ENCODE measurements around the gene BOD1L1. TPM values are rescaled to one million over a fixed set of nuclear protein-coding genes. Genes with fewer than 3 reads are reported as not detected.

The BOD1L1 gene
- total RNA-seq, 1 experiment from 2014 or later, result 37.2 TPM

DNA sequence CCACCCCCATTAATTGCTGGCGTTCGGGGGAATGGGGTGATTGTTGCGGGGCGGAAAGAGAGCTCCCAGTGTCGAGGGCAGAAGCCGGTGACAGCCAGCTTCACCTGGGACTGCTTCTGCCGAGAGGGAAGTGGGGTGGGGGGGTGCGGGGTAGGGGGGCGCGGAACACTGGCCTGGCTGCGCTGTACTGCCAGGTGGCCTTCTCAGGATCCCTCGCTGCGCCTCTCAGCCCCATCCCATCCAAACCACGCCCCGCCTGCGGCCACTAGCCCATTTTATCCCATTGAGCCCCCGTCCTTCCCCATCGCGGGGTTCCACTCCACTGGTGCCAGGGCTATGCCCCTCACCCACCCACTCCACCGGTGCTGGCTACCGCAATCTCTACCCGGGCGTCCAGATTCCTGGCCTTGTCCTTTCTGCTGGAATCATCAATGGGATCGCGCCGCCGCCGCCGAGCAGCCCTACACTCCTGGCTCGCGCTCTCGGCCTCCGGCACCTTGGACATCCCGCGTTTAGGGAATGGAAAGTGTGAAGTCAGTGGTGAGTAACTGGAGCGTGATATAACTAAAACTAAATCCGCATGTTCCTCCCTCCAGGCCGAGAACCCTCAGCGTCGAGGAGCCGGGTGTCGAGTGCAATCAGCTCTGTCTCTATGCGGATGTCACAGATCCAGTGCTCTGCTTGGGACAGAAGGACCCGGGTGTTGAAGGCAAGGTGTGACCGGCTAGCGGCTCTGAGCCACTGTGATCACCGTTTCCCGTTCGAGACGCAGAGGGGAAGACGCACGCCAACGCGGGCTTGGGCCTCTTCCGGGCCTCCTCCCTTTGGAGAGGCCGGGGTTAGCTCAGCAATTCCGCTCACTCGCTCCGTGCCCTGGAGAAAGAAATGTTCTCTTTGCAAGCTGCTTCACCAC lies 103.7 kb downstream of the BOD1L1 start:
- intact Hi-C loops (cut with micrococcal nuclease; ENCODE audit: unreplicated experiment), result no loop called here
- Mint-ChIP-seq H3K4me1 (ENCODE audit: low read depth, unreplicated experiment) (no peaks in the 10 kb centered on the region), H3K4me3 (ENCODE audit: unreplicated experiment) (no peak overlapping the region), H3K27ac (ENCODE audit: unreplicated experiment) (no peak overlapping the region), H3K36me3 (ENCODE audit: insufficient read depth, unreplicated experiment) (no peaks in the 10 kb centered on the region), H3K9me3 (ENCODE audit: unreplicated experiment) (no peaks in the 10 kb centered on the region), H3K27me3 (ENCODE audit: insufficient read depth, unreplicated experiment) (no peaks in the 10 kb centered on the region)
- no peak for DNase-seq
- Histone ChIP-seq H3K9me3 (no peaks in the 10 kb centered on the region), H3K4me3 (ENCODE audit: low read depth, low read length) (no peak overlapping the region), H3K4me1 (no peaks in the 10 kb centered on the region), H3K36me3 (ENCODE audit: control insufficient read depth, insufficient read depth, low read length) (no peaks in the 10 kb centered on the region), H3K27me3 (replicated peaks; ENCODE audit: control insufficient read depth, insufficient read depth, low read length) (no peaks in the 10 kb centered on the region)
- ChIA-PET POLR2A (no interaction called here), CTCF (no interaction called here)
- TF ChIP-seq, protein P1, sequence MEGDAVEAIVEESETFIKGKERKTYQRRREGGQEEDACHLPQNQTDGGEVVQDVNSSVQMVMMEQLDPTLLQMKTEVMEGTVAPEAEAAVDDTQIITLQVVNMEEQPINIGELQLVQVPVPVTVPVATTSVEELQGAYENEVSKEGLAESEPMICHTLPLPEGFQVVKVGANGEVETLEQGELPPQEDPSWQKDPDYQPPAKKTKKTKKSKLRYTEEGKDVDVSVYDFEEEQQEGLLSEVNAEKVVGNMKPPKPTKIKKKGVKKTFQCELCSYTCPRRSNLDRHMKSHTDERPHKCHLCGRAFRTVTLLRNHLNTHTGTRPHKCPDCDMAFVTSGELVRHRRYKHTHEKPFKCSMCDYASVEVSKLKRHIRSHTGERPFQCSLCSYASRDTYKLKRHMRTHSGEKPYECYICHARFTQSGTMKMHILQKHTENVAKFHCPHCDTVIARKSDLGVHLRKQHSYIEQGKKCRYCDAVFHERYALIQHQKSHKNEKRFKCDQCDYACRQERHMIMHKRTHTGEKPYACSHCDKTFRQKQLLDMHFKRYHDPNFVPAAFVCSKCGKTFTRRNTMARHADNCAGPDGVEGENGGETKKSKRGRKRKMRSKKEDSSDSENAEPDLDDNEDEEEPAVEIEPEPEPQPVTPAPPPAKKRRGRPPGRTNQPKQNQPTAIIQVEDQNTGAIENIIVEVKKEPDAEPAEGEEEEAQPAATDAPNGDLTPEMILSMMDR (IDR thresholded peaks at IDR 0.05; ENCODE audit: insufficient read depth in 1 of 2, low read depth in 1 of 2, low read length in 1 of 2, severe bottlenecking in 1 of 2, unreplicated experiment in 1 of 2), result no peak
- BruUV-seq (replicated peaks), result no TSS peak

DNA sequence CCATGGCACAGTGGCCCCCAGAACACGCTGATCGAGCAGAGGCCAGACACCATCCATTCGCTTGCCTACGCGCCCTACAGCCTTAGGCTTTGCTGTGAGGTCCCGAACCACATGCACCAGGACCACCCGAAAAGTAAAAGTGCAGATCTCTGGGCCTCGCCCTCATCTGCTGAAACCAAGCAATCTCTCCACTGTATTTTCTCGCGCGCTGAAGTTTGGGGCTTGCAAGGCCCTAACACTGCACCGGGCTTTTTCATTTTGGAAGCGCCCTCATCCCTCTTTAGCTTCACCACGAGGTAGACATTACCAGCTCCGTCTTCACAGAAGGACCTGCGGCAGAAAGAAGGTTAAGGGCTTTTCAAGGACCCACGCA lies 104.4 kb downstream of the BOD1L1 start:
- TF ChIP-seq, protein P1 (IDR thresholded peaks at IDR 0.05; ENCODE audit: insufficient read depth in 1 of 2, low read depth in 1 of 2, low read length in 1 of 2, severe bottlenecking in 1 of 2, unreplicated experiment in 1 of 2), result no peak
- DNase-seq, result no peak
- intact Hi-C loops (cut with micrococcal nuclease; ENCODE audit: unreplicated experiment), result no loop called here
- no peak overlapping the region for H3K4me3 ChIP-seq (ENCODE audit: low read depth, low read length)
- no peaks in the 10 kb centered on the region for H3K9me3 ChIP-seq
- Mint-ChIP-seq H3K4me3 (ENCODE audit: unreplicated experiment) (no peak overlapping the region), H3K27me3 (ENCODE audit: insufficient read depth, unreplicated experiment) (no peaks in the 10 kb centered on the region), H3K36me3 (ENCODE audit: insufficient read depth, unreplicated experiment) (no peaks in the 10 kb centered on the region), H3K27ac (ENCODE audit: unreplicated experiment) (no peak overlapping the region), H3K9me3 (ENCODE audit: unreplicated experiment) (no peaks in the 10 kb centered on the region), H3K4me1 (ENCODE audit: low read depth, unreplicated experiment) (no peaks in the 10 kb centered on the region)
- POLR2A ChIA-PET, result no interaction called here
- H3K36me3 ChIP-seq (ENCODE audit: control insufficient read depth, insufficient read depth, low read length), result no peaks in the 10 kb centered on the region
- no peaks in the 10 kb centered on the region for H3K4me1 ChIP-seq
- H3K27me3 ChIP-seq (replicated peaks; ENCODE audit: control insufficient read depth, insufficient read depth, low read length), result no peaks in the 10 kb centered on the region
- CTCF ChIA-PET, result no interaction called here
- BruUV-seq (replicated peaks), result no TSS peak

DNA sequence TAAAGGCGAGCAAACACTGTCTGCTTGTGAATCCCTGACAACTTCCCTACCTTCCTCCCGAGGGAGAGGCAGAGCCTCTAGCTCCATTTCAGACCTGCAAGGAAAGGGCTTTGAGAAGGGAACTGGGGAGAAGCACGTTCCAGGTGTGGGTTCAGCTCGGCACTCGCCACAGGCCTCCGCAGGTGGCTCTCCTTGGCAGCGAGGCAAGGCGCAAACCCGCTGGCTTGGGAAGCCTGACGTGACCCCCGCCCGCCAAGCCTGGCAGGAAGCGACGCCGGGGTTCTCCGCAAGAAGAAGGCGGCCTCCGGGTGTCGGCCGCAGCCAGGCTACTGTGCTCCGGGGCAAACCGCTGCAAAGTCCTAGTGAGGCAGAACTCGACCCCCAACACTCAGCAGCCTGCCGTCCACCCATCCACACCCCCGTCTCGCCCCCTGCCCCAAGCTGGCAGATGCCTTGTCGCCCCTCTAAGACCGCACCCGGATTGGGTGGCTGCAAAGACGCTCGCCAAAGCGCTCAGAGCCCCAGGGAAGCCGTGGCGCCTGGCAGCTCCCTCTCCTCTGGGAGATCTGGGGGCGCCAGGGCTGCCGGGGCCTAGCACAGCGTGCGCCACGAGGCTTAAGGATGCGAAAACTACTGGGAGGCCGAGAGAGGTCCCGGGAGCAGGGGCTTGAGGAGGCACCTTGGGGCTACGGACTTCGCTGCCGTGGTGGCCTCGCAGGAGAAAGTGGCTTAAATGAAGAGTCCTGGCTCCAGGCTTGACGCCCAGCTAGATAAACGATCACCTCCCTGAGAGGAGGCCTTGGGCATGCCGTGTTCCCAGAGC lies 105.0 kb downstream of the BOD1L1 start:
- Histone ChIP-seq H3K4me3 (ENCODE audit: low read depth, low read length) (no peak overlapping the region), H3K9me3 (no peaks in the 10 kb centered on the region), H3K4me1 (no peaks in the 10 kb centered on the region), H3K36me3 (ENCODE audit: control insufficient read depth, insufficient read depth, low read length) (no peaks in the 10 kb centered on the region), H3K27me3 (replicated peaks; ENCODE audit: control insufficient read depth, insufficient read depth, low read length) (no peaks in the 10 kb centered on the region)
- BruUV-seq (replicated peaks), result no TSS peak
- no peak overlapping the region for H3K27ac Mint-ChIP-seq (ENCODE audit: unreplicated experiment)
- H3K4me3 Mint-ChIP-seq (ENCODE audit: unreplicated experiment), result no peak overlapping the region
- TF ChIP-seq, protein P1 (IDR thresholded peaks at IDR 0.05; ENCODE audit: insufficient read depth in 1 of 2, low read depth in 1 of 2, low read length in 1 of 2, severe bottlenecking in 1 of 2, unreplicated experiment in 1 of 2), result no peak
- H3K27me3 Mint-ChIP-seq (ENCODE audit: insufficient read depth, unreplicated experiment), result no peaks in the 10 kb centered on the region
- no peaks in the 10 kb centered on the region for H3K36me3 Mint-ChIP-seq (ENCODE audit: insufficient read depth, unreplicated experiment)
- intact Hi-C loops (cut with micrococcal nuclease; ENCODE audit: unreplicated experiment), result no loop called here
- DNase-seq, result no peak
- no peaks in the 10 kb centered on the region for H3K4me1 Mint-ChIP-seq (ENCODE audit: low read depth, unreplicated experiment)
- CTCF ChIA-PET, result no interaction called here
- H3K9me3 Mint-ChIP-seq (ENCODE audit: unreplicated experiment), result no peaks in the 10 kb centered on the region
- POLR2A ChIA-PET, result no interaction called here

Data from Caco-2 (cell line).